Measurements from ENCODE around the gene SYNE2. TPM values are rescaled to one million over a fixed set of nuclear protein-coding genes. Genes with fewer than 3 reads are reported as not detected.

The SYNE2 gene
- total and polyA plus RNA-seq, 2 of the 8 experiments (the other 6 are each of a cell fraction or from before 2014, with no cell fraction given), result 32.6 to 46.1 TPM

GRCh38 chr14:63991833-63992232, 139.0 kb downstream of the SYNE2 start:
- H2BK20ac ChIP-seq (ENCODE audit: low read length), result no peak overlapping the region
- FAIRE-seq (no peak), DNase-seq (ENCODE audit: low read depth in 1 of 2, low spot score in 2 of 2) (no peak)
- no peaks in the 10 kb centered on the region for H4K20me1 ChIP-seq (replicated peaks in 1 of 2; ENCODE audit: control insufficient read depth in 1 of 2, insufficient read depth in 2 of 2, low read length in 2 of 2)
- no peak overlapping the region for H3K56ac ChIP-seq (replicated peaks; ENCODE audit: insufficient read length, low read depth, low read length)
- peaks cover 0 to 13% (median 2%) of the 10 kb centered on the region in 4 experiments; a peak in 4 of 8 replicates for H3K36me3 ChIP-seq (ENCODE audit: control insufficient read depth in 2 of 4, insufficient read depth in 4 of 4, low read length in 3 of 4)
- no peak overlapping the region for H2BK5ac ChIP-seq (ENCODE audit: low read depth, low read length)
- no peak overlapping the region; a peak in 1 of 7 replicates for H3K9ac ChIP-seq (replicated peaks in 1 of 4; ENCODE audit: extremely low read depth in 1 of 4, low read depth in 3 of 4, low read length in 3 of 4)
- no peak overlapping the region for H2BK12ac ChIP-seq (ENCODE audit: low read depth, low read length)
- H3K4me3 ChIP-seq (ENCODE audit: extremely low read depth in 1 of 4, insufficient read depth in 2 of 4, low read depth in 3 of 4, low read length in 4 of 4), result no peak overlapping the region
- no peak overlapping the region for H2AK5ac ChIP-seq (ENCODE audit: low read depth, low read length)
- H3K27me3 ChIP-seq (replicated peaks in 1 of 4; ENCODE audit: control insufficient read depth in 3 of 4, extremely low read depth in 1 of 4, insufficient read depth in 3 of 4, low read length in 3 of 4), result no peaks in the 10 kb centered on the region
- H3K27ac ChIP-seq (ENCODE audit: low read depth, low read length), result no peak overlapping the region
- H3K4ac ChIP-seq (replicated peaks; ENCODE audit: insufficient read length, low read depth, low read length), result no peak overlapping the region
- no peak overlapping the region for H3K4me2 ChIP-seq (ENCODE audit: insufficient read depth in 1 of 2, low read depth in 2 of 2, low read length in 2 of 2)
- H3K18ac ChIP-seq (ENCODE audit: extremely low read depth, low read length), result no peak overlapping the region
- no peak overlapping the region for H3K14ac ChIP-seq (ENCODE audit: insufficient read length)
- no peaks in the 10 kb centered on the region for H3K79me1 ChIP-seq (ENCODE audit: low read depth, low read length)
- H3K79me2 ChIP-seq (ENCODE audit: control insufficient read depth in 1 of 2, insufficient read depth in 2 of 2, low read length in 2 of 2), result no peaks in the 10 kb centered on the region
- no peaks in the 10 kb centered on the region for H3K23me2 ChIP-seq (ENCODE audit: low read depth, low read length)
- no peak overlapping the region for H3K23ac ChIP-seq (ENCODE audit: insufficient read length)
- no peak overlapping the region for H4K8ac ChIP-seq (ENCODE audit: extremely low read depth, insufficient read depth, low read length)
- no peaks in the 10 kb centered on the region for H3K9me3 ChIP-seq (ENCODE audit: insufficient read depth in 2 of 2, low read depth in 1 of 2, low read length in 1 of 2)
- CTCF ChIA-PET (ENCODE audit: partially characterized antibody), result interaction anchor here (0.6 to 1.0 kb wide), 2 partner anchors 26 to 358 kb away, joined by 3 read pairs; no protein-coding TSS in a partner anchor
- no peaks in the 10 kb centered on the region for H3K4me1 ChIP-seq (replicated peaks in 1 of 4; ENCODE audit: control insufficient read depth in 3 of 4, insufficient read depth in 4 of 4, low read length in 3 of 4)
- H4K5ac ChIP-seq (ENCODE audit: insufficient read length, low read depth, low read length), result no peak overlapping the region
- H4K91ac ChIP-seq (replicated peaks; ENCODE audit: insufficient read length, low read length), result no peak overlapping the region
- no peak overlapping the region for H2AFZ ChIP-seq (ENCODE audit: low read length)
- no peak overlapping the region for H2BK15ac ChIP-seq (ENCODE audit: low read length)
- 91% methylated on average over 7 of the region's 7 CpGs; no CpG with 5 or more reads in 1 of the 2 experiments for WGBS, 2 experiments (ENCODE audit: extremely low coverage in 1 of 2, insufficient coverage in 1 of 2, insufficient read length in 1 of 2, insufficient replicate concordance in 2 of 2, low coverage in 1 of 2, low lambda C conversion rate in 2 of 2, missing lambda C conversion rate in 1 of 2)
- POLR2A ChIA-PET (ENCODE audit: partially characterized antibody), result no interaction called here
- H2BK120ac ChIP-seq (replicated peaks; ENCODE audit: low read depth, low read length), result no peak overlapping the region
- TF ChIP-seq TAF7 (optimal IDR thresholded peaks at IDR 0.05; ENCODE audit: borderline replicate concordance, low read depth, low read length) (no peak), RAD21 (IDR thresholded peaks at IDR 0.05 in 1 of 2, conservative IDR thresholded peaks at IDR 0.05 in 1 of 2; ENCODE audit: low read depth in 2 of 2, low read length in 2 of 2) (no peak), CHD2 (IDR thresholded peaks at IDR 0.05; ENCODE audit: low read length) (no peak), SIX5 (IDR thresholded peaks at IDR 0.05; ENCODE audit: low read depth, low read length) (no peak), GABPA (IDR thresholded peaks at IDR 0.05; ENCODE audit: borderline replicate concordance, insufficient read depth, low read length) (no peak), CTCF (IDR thresholded peaks at IDR 0.05; ENCODE audit: control extremely low read depth in 1 of 3, insufficient read depth in 1 of 3, low read depth in 1 of 3, low read length in 3 of 3) (no peak), TCF12 (IDR thresholded peaks at IDR 0.05; ENCODE audit: low read depth, low read length) (no peak), NRF1 (IDR thresholded peaks at IDR 0.05; ENCODE audit: low read depth, low read length) (no peak), TAF1 (IDR thresholded peaks at IDR 0.05; ENCODE audit: low read depth, low read length) (no peak), SIRT6 (IDR thresholded peaks at IDR 0.05; ENCODE audit: low read length) (no peak), E2F6 (IDR thresholded peaks at IDR 0.05) (no peak)

All from H1 (cell line).